NCI-H1417 (cell line): ENCODE measurements around the gene M1AP.

ENCODE experiments used
- DNase-seq, 3 experiments: peaks; one replicate each; lab custom pipeline; 2025; lab: John Stamatoyannopoulos, UW

M1AP gene

GRCh38 chr2:74593826-74594772 is 54.0 kb downstream of the M1AP start:
- DNase-seq, result no peak

DNA sequence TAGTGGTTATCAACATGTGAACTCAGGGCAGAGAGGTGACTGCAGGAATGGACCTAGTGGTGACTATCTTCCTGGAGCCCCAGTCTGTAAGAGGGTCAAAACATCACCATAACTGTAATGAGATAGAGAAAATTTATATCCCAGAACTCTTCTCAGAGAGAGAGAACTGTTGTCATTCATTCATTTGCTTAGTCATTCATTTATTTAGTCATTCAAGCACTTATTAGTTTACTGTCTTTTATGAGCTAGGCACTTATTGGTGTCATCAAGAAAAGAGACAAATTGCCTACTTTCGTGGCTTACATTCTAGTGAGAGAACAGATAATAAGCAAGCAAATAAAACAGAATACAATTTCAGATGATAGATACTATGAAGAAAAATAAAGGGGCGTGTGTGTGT is 59.5 kb downstream of the M1AP start:
- no peak for DNase-seq

GRCh38 chr2:74587664-74588277 is 60.4 kb downstream of the M1AP start:
- DNase-seq, result peak; percentile 33 to 89 (median 69)

- no peak for DNase-seq
Observed at GRCh38 chr2:74585406-74586185, 62.5 kb downstream of the M1AP start.

DNA sequence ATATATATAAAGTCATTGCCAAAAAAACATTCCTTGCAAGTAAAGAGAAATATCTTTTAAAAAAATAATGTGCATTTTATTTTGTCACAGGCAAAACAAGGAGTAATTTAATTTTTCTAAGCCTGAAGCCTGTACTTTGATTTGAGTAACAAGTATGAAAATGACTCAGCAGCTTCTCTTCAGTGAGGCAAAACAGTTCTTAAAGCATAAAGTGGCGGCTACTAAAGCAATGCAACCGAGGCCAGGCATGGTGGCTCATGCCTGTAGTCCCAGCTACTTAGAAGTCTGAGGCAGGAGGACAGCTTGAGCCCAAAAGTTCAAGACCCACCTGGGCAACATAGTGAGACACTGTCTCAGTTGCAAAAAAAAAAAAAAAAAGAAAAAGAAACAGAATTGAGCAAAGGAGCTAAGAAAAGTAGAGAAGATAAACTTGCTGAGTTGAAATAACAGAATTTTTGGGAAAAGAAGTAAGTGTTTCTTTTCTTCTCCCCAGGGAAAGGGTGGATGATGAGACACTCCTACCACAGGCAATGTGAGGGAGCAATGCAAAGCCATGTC is 64.0 kb downstream of the M1AP start:
- no peak for DNase-seq

- no peak for DNase-seq
Observed at GRCh38 chr2:74583504-74583903, 64.6 kb downstream of the M1AP start.

DNA sequence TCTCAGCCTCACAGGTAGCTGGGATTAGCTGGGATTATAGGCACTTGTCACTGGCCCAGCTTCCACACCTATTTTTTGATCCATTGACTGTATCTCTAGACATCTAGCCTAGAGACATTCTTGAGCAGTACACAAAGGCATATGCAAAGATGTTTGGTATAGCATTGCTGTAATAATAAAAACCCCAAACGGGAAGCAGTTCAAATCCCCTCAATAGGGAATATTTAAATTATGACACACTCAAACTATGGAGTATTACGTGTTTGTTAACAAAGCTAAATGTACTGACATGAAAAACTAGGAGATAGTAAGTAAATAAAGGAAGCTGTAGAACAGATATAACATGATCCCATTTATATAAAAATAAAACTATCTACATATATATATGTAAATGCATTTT is 65.9 kb downstream of the M1AP start:
- no peak for DNase-seq

- no peak for DNase-seq
Observed at GRCh38 chr2:74581463-74581862, 66.7 kb downstream of the M1AP start.

GRCh38 chr2:74578408-74578807 is 69.7 kb downstream of the M1AP start:
- no peak for DNase-seq

DNA sequence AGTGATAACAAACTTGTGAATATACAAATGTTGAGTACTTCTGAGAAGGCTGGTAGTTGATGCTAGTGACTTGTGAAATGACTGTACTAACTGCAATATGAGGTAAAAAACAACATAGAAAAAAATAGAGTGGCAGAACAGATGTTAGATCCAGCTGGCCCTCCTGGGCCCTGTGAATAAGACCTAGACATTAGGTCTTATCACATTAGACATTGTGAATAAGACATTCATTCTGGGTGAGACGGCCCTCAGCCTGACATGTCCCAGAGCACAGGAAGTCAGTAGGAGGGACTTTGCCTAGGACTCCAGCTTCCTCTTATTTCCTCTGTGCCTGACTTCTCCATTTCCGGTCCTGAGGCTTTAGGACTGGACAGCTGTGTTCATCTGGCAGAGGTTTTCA is 70.7 kb downstream of the M1AP start:
- no peak for DNase-seq

GRCh38 chr2:74576863-74577229 is 71.3 kb downstream of the M1AP start:
- DNase-seq, result no peak

DNA sequence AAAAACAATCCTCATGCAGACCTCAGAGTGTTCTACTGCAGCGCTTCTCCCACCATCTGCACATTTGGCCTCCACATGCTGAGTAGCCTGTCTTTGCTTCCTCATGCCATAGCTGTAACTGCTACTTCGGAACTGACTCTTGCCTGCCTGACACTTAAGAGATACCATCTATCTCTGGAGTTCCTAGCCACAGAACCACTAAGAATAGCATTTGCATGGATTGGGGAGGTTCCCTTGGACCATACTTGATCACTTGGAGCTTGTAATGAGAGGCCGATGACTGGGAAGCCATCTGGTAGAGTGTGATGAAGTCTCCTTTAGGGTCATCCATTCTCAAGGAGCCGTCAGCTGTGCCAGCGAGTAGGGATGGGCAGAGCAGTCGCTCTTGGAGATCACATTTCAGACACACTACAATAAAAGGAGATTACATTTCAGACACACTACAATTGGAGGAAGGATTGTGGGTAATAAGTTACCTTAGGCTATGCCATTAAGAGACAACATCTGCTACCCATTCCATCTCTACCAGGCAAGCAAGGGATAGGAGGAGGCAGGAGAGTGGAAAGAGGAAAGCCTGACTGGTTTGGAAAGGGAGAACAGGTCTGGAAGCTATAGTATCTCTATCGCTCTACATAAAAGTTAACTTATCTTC is 71.8 kb downstream of the M1AP start:
- DNase-seq, result peak in 1 of 3 experiments; percentile 36

DNA sequence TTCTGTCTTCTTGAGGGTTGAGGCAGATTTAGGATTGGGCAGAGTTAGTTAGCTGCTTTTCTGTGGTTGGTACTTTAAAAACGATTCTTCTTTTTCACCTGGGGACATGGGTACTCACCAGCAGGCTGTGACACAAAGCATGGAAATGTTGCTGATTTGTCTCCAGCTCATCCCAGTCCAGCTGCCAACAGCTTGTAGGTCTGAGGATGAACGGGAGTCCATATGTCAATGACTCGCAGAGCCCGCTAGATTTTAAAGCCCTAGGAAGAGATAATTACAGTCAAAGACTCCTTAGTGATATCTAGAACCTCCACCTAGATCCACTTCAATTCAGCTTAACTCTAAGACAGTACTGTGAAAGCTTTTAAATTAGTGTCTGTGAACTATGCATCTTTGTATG is 72.8 kb downstream of the M1AP start:
- no peak for DNase-seq

- DNase-seq, result no peak
Observed at GRCh38 chr2:74573747-74574562, 74.2 kb downstream of the M1AP start.

- no peak for DNase-seq
Observed at GRCh38 chr2:74572178-74572925, 75.8 kb downstream of the M1AP start.

- no peak for DNase-seq
Observed at GRCh38 chr2:74571058-74571457, 77.1 kb downstream of the M1AP start.

GRCh38 chr2:74569686-74570085 is 78.4 kb downstream of the M1AP start:
- DNase-seq, result no peak

DNA sequence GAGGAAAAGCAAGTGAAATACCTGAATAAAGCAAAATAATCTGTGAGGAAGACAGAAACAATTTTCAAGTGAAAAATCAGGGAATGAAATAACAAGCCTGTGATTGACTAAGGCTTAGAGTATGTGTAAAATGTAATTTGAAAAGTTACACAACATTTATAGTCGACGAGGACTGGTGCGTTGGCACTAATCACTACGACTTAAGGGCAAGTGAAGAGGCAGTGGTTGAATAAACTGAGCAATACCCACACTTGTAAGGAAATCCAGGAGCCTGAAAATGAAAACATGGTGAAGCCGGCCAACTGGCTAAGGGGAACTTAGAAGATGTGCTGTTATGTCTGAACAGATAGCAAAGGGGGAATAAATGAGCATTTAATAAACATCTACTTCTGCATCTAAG is 80.2 kb downstream of the M1AP start:
- no peak for DNase-seq

GRCh38 chr2:74566754-74567085 is 81.4 kb downstream of the M1AP start:
- no peak for DNase-seq

GRCh38 chr2:74566076-74566753 is 81.9 kb downstream of the M1AP start:
- DNase-seq, result no peak
